GM18519 (cell line): ENCODE results near the gene MED15.

Source experiments
- ATAC-seq: cut with Tn5 transposase; IDR thresholded peaks from one replicate; pipeline ENCODE4 v1.9.1; 2021; ENCODE audit warnings: mild to moderate bottlenecking, moderate library complexity; ENCODE audit not compliant: unreplicated experiment, low FRiP score

MED15 gene

DNA sequence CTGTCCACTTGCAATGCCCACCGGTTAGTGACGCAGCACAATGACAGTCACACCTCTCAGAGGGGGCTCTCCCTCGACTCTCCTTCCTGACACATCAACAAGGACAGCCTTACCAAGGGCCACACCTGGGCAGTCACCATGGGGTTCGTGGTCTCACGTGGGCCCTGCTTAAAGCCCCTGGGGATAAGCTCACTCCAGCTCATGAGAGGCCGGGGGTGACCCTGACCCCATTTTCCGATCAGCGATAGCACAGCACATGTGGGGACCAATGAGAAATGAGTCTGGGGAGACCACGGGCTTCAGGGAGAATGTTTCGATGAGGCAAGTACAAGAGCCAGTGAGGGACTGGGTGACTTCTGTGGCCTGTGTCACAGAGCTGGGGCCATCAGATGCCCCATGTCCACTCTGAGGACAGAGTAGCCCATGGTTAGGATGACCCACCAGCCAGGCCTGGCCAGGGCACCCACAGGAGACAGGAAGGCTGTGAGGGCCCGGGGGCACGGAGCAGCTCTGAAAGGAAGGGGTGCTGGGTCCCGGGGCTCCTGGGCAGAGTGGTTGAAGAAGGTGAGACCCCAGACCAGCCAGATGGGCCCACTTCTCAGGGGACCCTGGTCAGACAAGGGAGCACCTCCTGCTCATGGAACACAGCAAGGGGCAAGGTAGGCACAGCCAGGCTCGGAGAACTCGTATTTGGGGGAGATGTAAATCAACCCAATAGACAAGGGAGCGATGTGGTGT lies 128.8 kb downstream of the MED15 start:
- no peak for ATAC-seq

DNA sequence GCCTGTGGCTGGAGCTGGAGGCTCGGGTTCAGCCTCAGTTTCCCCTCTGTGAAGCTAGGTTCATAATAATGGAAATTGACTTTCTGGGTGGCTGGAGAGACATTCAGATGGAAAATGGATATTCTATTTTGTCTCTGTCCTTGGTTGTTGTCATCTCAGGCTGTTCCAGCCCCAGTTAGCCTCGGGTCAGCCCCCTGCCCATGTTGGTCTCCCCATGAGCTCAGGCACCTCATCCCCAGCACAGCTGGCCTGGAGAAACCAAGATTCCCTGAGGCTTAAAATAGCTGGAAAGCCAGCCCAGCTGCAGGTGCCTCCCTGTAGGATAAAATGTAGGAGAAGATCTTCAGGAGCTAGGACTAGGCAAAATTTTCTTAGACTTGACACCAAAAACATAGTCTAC lies 129.5 kb downstream of the MED15 start:
- ATAC-seq: no peak
